NCI-H345 treated with DMSO at 0.1 percent for 48 hours (cell line): ENCODE data around the gene MAN1B1.
"Not testable (repeated sequence)": the region's sequence is repeated elsewhere in the genome, so short reads cannot be mapped to it uniquely, and the experiment has no call there.

Experiments
- DNase-seq: peaks from one replicate; lab custom pipeline; 2025; ENCODE audit not compliant: unreplicated experiment; lab: John Stamatoyannopoulos, UW

Gene MAN1B1

DNA sequence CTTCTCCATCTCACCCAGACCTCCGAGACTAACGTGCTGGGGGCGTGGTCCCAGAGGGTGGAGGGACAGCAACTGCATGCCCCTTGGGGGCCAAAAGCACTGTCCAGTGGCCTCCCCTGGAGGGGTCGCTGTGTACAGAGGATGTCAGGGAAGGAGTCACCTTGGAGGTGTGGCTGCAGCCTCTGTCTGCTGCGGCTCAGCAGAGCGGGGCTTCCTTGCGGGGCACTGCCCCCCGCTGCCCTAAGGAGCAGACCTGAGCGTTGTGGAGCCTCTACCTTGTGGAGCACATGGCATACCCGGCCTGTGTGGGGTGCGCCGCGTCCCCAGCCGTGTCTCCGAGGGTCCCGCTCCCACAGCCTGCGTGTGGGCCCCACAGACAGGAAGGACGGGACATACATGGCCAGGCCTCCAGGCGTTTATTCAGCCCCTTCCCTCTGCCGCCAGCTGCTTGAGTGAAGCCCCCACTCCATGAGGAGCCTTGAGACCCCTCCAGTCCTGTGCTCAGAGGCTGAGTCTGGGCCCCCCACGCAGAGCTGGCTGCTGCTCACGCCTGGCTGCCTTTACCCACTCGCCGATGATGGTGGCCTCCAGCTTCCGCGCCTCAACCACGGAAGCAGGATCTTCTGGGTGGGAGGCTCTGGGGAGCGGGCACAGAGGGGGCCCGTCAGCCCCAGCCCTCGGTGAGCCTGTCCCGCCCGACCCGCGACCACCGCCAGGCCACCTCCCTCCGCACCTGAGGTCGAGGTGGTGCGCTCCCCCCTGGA, 23.5 kb downstream of the MAN1B1 start:
- no peak for DNase-seq

DNA sequence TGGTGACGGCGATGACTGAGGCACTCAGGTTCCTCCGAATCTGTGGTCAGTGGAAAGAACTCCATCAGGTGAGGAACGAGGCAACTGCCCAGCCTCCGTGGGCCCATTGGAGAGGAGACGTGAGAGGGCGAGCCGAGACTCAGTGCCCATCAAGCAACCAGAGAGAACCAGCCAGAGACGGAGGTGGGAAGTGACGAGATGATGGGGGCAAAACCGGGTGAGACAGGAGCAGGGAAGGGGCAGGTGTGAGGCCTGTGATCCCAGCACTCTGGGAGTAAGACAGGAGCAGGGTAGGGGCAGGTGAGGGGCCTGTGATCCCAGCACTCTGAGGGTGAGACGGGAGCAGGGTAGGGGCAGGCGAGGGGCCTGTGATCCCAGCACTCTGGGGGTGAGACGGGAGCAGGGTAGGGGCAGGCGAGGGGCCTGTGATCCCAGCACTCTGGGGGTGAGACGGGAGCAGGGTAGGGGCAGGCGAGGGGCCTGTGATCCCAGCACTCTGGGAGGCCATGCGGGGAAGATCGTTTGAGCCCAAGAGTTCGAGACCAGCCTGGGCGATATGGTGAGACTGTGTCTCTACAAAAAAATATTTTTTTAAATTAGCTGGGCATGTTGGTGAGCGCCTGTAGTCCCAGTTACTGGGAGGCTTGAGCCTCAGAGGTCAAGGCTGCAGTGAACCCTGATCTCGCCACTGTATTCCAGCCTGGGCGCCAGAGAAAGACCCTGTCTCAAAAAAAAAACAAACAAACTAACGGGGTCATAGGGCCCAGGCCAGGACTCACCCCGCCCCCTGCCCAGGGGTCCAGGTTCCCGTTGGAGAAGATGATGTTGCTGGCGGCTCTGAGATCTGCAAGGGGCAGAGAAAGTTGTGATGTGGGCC, 24.4 kb downstream of the MAN1B1 start:
- no peak for DNase-seq

DNA sequence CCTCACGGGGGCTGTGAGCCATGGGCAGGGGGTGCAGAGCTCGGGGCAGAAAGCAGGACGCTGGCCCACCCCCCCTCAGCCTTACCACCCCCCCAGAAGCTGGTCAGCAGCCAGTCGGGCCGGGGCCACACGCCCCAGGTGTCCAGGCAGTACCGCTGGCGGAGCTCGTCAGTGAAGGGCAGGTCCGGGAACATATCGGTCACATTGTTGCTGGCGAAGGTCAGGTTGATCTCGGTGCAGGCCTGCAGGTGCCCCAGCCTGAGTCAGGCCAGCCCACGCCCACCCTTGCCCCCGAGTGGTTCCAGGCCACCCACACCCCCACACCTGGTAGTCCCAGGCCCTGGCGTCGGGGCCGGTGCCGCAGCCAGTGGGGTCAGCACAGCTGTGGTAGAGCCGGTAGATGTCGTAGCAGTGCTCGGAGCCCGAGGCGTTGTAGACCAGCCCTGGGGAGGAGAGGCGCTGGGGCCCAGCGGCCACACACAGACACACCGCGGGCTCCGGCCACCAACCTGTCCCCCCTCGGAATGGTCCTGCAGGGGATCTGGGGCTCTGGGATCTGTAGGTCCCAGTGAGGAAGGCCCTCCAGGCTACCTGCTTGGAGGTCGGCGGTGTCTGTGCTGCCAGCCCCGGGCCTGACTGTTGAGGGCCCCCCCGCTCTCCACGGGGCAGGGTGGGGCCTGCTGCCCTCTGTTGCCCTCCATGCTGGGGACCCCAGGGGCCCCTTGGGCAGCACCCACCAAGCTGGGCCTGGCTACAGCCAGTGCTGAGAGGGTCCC, 25.2 kb downstream of the MAN1B1 start:
- DNase-seq: no peak

DNA sequence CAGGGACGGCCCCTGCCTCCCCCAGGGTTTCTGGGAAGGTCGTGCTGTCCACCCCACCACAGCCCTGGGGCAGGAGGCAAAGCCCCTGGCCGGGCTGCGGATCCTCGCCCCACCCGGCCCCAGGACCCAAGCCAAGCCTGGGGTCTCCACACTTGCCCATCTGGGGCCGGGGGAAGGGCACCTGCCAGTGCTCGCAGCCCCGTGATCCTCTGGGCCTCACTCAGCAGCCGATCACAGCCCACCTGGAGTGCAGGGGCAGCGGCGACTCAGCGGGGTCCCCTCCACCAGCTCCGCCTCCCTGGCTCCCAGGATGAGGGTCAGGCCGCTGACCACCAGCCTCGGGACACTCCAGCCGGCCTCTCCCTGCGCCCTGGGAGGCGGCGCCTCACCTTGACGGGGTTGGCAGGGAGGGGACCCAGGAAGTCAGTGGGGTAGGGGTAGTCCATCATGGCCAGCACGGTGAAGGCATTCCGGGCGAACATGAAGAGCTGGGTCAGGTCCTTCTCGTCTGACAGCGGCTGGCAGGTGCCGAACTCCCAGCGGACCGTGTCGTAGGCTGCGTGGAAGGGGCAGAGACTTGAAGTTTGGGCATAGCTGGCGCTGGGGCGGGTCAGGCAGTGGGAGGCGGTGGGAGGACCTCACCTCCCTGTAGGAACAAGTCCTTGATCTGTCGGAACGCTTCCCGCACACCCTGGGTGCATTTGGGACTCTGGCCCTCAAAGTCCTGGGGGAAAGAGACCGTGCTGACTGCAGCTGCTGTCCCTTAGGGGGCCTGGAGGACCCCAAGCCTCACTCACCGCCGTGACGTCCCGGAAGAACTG, 26.0 kb downstream of the MAN1B1 start:
- DNase-seq: no peak

DNA sequence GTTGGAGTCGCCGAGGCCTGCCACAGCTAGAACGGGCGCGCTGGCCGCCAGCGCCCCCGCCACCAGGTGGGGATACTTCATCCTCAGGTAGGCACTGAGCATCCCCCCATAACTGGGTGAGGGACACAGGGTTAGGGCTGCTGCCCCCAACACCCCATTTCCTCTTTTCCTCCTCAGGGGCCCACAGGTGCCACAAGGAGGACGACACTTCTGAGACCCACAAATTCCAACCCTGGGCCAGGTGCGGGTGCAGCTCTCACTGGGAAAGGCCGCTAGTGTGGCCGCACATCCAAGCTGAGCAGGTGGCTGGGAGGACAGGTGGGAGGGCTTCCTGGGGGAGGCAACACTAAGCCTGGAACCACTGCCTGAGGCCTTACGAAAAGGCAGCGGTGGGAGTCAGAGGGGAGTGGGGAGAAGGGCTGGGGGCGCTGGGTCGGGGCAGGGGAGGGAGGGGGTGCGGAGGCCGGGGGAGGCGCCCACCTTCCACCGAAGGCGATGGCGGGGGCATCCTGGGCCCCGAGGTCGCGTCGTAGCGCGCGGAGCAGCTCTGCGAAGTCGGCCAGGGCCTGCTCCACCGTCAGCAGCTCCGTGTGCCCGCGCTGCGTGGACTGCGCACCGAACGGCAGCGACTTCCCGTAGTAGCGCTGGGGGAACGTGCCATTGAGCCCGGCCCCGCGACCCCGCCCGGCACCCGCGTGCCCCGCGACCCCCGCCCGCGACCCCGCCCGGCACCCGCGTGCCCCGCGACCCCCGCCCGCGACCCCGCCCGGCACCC, 26.8 kb downstream of the MAN1B1 start:
- no peak for DNase-seq

DNA sequence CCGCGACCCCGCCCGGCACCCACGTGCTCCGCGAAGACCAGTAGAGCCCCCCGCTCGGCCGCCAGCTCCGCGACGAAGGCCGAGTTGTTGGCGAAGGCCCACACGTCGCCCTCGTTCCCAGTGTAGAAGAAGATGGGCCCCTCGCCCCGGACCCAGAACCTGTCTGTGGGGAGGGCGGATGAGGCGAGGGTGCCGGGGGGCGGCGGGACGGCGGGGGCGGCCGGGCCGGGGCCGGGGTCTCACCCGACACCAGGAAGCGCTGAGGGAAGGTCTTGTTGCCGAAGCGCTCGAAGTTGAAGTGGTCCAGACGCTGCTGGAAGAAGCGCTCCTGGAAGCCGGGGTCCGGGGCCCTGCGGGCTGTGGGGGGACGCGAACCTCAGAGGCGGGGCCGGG, 27.4 kb downstream of the MAN1B1 start:
- no peak for DNase-seq

DNA sequence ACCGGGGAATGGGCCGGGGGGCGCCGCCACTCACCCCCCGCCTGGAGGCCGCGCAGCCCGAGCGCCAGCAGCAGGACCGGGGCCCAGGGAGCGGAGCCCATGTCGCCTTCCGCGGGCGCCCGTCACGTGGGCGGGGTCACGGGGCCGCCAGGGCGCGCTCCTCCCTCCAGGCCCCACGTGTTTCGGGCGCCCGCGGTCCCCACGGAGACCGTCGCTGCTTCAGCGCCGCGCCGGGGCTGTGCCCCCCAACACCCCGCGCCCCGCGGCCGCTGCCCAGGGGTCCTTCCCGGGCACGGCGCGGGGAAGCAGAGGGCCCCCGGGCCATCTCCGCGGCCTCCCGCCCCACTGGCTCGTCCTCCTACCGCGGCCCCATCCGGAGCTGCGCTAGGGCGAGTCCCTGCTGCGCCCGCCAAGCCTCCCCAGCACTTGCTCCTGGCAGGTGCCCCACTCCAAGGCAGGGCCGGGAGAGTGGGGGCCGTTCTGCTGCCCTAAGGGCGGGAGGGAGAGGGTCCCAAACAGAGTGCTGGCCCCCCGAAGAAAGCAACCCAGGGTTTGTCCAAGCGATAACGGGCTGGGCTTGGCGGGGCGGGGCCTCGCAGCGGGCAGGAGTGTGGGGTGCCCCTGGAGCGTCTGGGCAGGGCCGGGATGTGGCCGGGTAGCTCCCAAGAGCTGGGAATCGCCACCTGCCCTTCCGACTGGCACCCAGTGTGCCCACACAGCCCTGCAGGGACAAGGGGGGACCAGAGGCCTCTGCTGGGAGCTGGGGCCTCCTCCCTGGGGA, 28.0 kb downstream of the MAN1B1 start, which contains the start of gene DPP7:
DPP7 (minus strand) TSS at position 121 of the 781 bp plus-strand sequence; CDS start at position 101, 20 bp downstream.
- peak; percentile 20 for DNase-seq

DNA sequence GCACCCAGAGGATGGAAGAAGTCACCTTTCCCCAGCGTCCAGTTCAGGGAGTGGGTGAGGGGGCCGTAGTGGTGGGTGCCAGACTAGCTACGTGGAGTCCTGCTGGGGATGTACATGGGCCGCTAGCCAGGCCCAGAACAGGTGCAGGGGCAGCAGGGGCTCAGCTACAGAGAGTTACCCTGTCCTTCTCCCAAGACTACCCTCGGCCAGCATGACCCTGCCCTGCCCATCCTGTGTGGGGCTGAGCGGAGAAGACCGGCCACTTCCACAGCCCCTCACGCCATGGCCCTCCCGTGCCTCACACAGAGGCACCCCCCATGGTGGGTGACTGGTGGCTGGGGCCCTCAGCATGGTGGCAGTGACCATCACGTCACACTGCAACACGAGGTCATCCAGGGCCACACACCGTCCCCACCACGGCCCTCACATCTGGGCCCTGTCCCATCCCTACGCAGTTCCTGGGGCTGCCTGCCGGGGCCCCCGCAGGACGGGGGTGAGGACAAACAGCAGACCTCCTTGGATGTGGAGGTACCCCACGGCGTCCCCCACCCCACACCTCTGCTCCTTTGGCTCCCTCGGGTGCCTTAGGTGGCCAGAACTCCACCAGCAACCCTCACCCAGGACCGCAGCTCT, 28.7 kb downstream of the MAN1B1 start:
- DNase-seq: no peak

DNA sequence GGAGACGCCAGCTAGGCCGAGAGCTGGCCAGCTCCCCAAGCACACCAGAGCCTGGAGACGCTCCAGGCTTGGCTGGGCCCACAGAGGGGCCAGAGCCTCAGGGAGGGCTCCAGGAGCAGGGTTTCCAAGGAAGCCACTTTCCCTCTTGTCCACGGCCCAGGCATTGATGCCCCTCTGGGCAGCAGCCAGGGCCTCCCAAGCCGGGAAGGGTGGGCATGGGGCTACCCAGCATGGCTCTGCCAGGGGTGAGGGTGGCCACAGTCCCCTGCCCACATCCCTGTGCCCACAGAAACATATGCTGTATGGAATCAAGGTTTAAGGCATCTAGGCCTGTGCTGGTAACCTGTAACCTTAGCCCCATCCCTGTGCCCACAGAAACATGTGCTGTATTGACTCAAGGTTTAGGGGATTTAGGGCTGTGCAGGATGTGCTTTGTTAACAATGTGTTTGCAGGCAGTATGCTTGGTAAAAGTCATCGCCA, 29.3 kb downstream of the MAN1B1 start:
- DNase-seq: no peak

DNA sequence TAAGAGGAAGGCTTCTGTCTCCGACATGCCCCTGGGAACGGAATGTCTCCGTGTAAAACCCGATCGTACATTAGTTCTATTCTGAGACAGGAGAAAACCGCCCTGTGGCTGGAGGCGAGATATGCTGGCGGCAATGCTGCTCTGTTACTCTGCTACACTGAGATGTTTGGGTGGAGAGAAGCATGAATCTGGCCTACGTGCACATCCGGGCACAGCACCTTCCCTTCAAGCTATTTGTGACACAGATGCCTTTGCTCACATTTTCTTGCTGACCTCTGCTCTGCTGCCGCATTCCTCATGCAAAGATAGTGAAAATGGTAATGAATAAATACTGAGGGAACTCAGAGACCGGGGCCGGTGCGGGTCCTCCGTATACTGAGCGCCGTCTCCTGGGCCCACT, 29.9 kb downstream of the MAN1B1 start:
- no peak for DNase-seq

DNA sequence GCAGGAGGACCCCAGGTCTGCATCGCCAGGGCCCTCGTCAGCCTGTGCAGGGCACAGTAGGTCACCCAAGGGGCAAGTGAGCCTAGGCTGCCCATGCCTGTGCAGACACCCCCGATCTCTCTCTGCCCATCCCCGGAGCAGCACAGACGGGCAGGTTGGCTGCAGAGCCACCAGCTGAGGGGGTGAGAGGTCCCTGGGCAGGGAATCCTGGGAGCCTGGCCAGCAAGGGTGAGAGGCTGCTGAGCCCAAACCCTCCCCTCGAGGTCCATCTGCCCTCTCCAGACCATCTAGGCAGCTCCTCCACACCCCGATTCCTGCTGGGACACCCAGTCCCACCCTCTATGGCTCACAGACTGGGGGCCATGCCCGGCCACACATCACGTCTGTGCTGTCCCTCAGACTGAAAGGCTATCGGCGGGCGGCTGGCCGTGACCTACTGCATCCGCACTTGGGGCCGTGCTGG, 30.5 kb downstream of the MAN1B1 start:
- no peak for DNase-seq

DNA sequence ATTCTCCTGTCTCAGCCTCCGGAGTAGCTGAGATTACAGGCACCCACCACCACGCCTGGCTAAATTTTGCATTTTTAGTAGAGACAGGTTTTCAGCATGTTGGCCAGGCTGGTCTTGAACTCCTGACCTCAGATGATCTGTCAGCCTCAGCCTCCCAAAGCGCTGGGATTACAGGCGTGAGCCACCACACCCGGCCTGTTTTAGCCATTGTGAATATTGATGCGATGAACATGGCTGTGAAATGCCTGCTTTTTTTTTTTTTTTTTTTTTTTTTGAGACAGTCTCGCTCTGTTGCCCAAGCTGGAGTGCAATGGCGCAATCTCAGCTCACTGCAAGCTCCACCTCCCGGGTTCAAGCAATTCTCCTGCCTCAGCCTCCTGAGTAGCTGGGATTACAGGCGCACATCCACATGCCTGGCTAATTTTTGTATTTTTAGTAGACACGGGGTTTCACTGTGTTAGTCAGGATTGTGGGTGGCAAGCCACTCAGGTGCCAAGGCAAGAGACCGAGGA, 31.4 kb downstream of the MAN1B1 start:
- DNase-seq: not testable (repeated sequence)

DNA sequence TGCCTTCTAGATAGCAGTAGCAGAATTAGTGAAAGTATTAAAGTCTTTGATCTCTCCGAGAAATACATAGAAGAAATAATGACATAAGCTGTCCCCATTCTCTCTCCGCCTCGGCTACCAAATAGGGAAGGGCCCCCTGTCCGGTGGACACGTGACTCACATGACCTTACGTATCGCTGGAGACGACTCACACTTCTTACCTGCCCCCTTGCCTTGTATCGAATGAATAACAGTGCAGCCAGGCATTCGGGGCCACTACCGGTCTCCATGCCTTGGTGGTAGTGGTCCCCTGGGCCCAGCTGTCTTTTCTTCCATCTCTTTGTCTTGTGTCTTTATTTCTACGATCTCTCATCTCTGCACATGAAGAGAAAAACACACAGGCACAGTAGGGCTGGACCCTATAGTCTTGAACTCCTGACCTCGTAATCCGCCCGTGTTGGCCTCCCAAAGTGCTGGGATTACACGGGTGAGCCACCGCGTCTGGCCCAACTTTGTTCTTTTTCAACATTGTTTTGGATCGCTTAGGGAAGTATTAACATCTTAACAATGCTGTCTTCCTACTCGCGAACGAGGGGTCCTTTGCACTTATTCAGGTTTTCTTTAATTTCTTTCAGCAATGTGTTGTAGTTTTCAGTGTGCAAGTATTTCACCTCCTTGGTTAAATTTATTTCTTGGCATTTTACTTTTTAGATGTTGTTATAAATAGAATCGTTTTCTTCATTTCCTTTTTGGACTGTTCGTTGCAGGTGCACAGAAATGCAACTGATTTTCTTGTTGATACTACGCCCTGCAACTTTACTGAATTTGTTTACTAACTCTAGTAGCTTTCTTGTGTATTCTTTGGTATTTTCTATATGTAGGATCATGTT, 35.4 kb downstream of the MAN1B1 start:
- not testable (repeated sequence) for DNase-seq

DNA sequence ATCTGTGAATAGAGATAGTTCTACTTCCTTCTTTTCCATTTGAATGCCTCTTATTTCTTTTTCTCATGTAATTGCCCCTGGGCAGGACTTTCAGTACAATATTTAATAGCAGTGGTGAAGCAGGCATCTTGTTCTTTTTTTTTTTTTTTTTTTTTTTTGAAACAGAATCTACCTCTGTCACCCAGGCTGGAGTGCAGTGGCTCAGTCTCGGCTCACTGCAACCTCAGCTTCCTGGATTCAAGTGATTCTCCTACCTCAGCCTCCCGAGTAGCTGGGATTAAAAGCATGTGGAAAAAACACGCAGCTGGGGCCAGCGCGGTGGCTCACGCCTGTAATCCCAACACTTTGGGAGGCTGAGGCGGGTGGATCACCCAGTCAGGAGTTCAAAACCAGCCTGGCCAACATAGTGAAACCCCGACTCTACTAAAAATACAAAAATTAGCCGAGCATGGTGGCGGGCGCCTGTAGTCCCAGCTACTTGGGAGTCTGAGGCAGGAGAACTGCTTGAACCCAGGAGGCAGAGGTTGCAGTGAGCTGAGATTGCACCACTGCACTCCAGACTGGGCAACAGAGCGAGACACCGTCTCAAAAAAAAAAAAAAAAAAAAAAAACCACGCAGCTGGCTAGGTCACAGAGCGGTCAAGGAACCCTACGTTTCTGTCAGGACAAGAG, 36.1 kb downstream of the MAN1B1 start:
- not testable (repeated sequence) for DNase-seq

DNA sequence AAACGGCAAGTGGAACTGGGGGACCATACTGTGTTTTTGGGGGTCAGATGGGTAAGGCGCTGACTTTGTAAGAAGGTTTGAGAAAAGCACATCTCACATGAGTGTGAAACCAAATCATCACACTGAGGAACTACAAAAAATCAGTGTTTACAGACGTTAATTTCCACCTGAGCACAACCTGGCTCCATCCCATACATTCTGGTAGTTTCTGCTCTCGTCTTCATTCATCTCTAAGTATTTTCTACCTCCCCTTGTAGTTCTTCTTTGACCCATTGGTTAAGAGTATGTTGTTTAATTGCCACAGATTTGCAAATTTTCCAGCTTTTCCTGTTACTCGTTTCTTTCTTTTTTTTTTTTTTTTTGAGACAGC, 36.7 kb downstream of the MAN1B1 start:
- DNase-seq: no peak

DNA sequence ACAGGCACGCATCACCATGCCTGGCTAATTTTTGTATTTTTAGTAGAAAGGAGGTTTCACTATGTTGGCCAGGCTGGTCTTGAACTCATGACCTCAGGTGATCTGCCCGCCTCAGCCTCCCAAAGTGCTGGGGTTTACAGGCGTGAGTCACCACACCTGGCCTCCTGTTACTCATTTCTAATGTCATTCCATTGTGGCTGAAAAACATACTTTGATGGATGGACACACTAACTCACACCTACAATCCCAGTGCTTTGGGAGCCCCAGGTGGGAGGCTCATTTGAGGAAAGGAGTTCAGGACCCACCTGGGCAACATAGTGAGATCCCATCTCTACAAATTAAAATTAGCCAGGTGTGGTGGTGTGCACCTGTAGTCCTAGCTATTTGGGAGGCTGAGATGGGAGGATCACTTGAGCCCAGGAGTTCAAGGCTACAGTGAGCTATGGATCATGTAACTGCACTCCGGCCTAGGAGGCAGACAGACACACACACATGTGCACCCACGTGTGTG, 37.2 kb downstream of the MAN1B1 start:
- not testable (repeated sequence) for DNase-seq
